A549 (cell line): ENCODE data around the gene TBC1D16. TPM values are rescaled to one million over a fixed set of nuclear protein-coding genes. Genes with fewer than 3 reads are reported as not detected.
A peak's percentile ranks its signal among the peaks of the same experiment; 100 is the strongest.

Experiments
- ATAC-seq, 2 experiments: fragments of 200-7000 bp in 1 of 2; fragments of >200 bp in 1 of 2; cut with Nextera tagmentation in 1 of 2; cut with Tn5 transposase in 1 of 2; 3 replicates each; pipeline versions ENCODE4 v1.8.0 to v1.9.1; 2018 to 2020; ENCODE audit warnings: mild to moderate bottlenecking in 1 of 2, moderate library complexity in 1 of 2
- CTCF ChIA-PET: fragments of 300-600 bp; sonication (Branson Sonifier 250); formaldehyde crosslinking; extraction: SDS; loops from one replicate; lab custom pipeline; 2021; ENCODE audit warnings: antibody characterized with exemption, inconsistent platforms; lab: Yijun Ruan, JAX
- POLR2A ChIA-PET: fragments of 350-600 bp; formaldehyde crosslinking; extraction: SDS; loops from one replicate; lab custom pipeline; 2021; ENCODE audit warnings: antibody characterized with exemption, inconsistent platforms; lab: Yijun Ruan, JAX
- DNase-seq, 2 experiments: peaks; one replicate each; pipeline versions ENCODE4 v3.0.0 to v3.0.0-alpha.2; 2011 to 2016; ENCODE audit warnings: low read depth in 1 of 2, low spot score in 1 of 2
- FAIRE-seq: peaks from 2 replicates; lab custom pipeline; 2011; peaks lifted over from hg19 to GRCh38; lab: Jason Lieb, UNC
- H3K27ac ChIP-seq, 2 experiments: fragments of >200 bp; sonication (Bioruptor Twin); formaldehyde crosslinking; 3 replicates each; pipeline ENCODE4 v1.5.1; 2016 to 2017
- H3K4me1 ChIP-seq: fragments of >200 bp; sonication (Bioruptor Twin); formaldehyde crosslinking; 3 replicates; pipeline ENCODE4 v1.6.1; 2016
- H3K4me2 ChIP-seq: fragments of >200 bp; sonication (Bioruptor Twin); formaldehyde crosslinking; 3 replicates; pipeline ENCODE4 v1.6.1; 2016
- H3K4me3 ChIP-seq: fragments of >200 bp; sonication (Bioruptor Twin); formaldehyde crosslinking; 3 replicates; pipeline ENCODE4 v1.5.1; 2016
- H3K9me3 ChIP-seq: fragments of >200 bp; sonication (Bioruptor Twin); formaldehyde crosslinking; 3 replicates; pipeline ENCODE4 v1.6.1; 2016
- CEBPB ChIP-seq, 2 experiments: fragments of >200 bp in 1 of 2; sonication (Bioruptor Twin) in 1 of 2; formaldehyde crosslinking in 1 of 2; IDR thresholded peaks; 2 replicates each; pipeline ENCODE4 v1.6.1; 2012 to 2016
- CTCF ChIP-seq: fragments of >200 bp; sonication (Bioruptor Twin); formaldehyde crosslinking; IDR thresholded peaks from 3 replicates; pipeline ENCODE4 v1.5.1; 2016
- FOXS1 ChIP-seq: fragments of 250-450 bp; sonication (Bioruptor Pico); IDR thresholded peaks from 2 replicates; pipeline ENCODE4 v1.5.0; 2020; ENCODE audit warnings: mild to moderate bottlenecking, moderate library complexity
- GATA3 ChIP-seq: IDR thresholded peaks from 2 replicates; pipeline ENCODE4 v1.6.1; 2012; ENCODE audit warnings: borderline replicate concordance
- HES2 ChIP-seq: fragments of >200 bp; sonication (Bioruptor Twin); formaldehyde crosslinking; IDR thresholded peaks from 2 replicates; pipeline ENCODE4 v1.6.1; 2016
- HMGXB4 ChIP-seq: fragments of 250-450 bp; sonication (Bioruptor Pico); IDR thresholded peaks from 2 replicates; pipeline ENCODE4 v1.5.0; 2021; ENCODE audit warnings: mild to moderate bottlenecking, moderate library complexity, borderline replicate concordance
- HOXB13 ChIP-seq: fragments of 250-450 bp; sonication (Bioruptor Pico); IDR thresholded peaks from 2 replicates; pipeline ENCODE4 v1.5.0; 2020; ENCODE audit warnings: low read depth, mild to moderate bottlenecking, moderate library complexity
- MAFK ChIP-seq: fragments of 450-650 bp; IDR thresholded peaks from 2 replicates; pipeline ENCODE4 v1.6.1; 2014; ENCODE audit not compliant: partially characterized antibody
- NR3C1 ChIP-seq: fragments of >200 bp; sonication (Bioruptor Twin); formaldehyde crosslinking; IDR thresholded peaks from 3 replicates; pipeline ENCODE4 v1.6.1; 2017
- PHF8 ChIP-seq: fragments of 200-600 bp; sonication (generic); IDR thresholded peaks from 2 replicates; pipeline ENCODE4 v1.6.1; 2016; ENCODE audit warnings: low read depth, mild to moderate bottlenecking, antibody characterized with exemption, moderate library complexity, borderline replicate concordance
- POLR2A ChIP-seq: IDR thresholded peaks from 2 replicates; pipeline ENCODE4 v1.6.1; 2012; ENCODE audit warnings: mild to moderate bottlenecking, low read length
- RCOR1 ChIP-seq: fragments of 150-350 bp; IDR thresholded peaks from 2 replicates; pipeline ENCODE4 v1.6.1; 2014; ENCODE audit warnings: antibody characterized with exemption, low read length, low read depth
- SMC3 ChIP-seq: fragments of >200 bp; sonication (Bioruptor Twin); formaldehyde crosslinking; IDR thresholded peaks from 3 replicates; pipeline ENCODE4 v1.6.1; 2018; ENCODE audit warnings: inconsistent platforms
- USF2 ChIP-seq: fragments of 450-650 bp; IDR thresholded peaks from 2 replicates; pipeline ENCODE4 v1.6.1; 2014; ENCODE audit warnings: antibody characterized with exemption
- ZFP36 ChIP-seq: fragments of 450-650 bp; IDR thresholded peaks from 2 replicates; pipeline ENCODE4 v1.6.1; 2014; ENCODE audit warnings: borderline replicate concordance; ENCODE audit not compliant: partially characterized antibody
- ZSCAN20 ChIP-seq: fragments of 250-450 bp; sonication (Bioruptor Pico); IDR thresholded peaks from 2 replicates; pipeline ENCODE4 v1.8.0; 2022; ENCODE audit warnings: mild to moderate bottlenecking, moderate library complexity
- WGBS: methylation state at CpG from one replicate; pipeline ENCODE4 v1.1.6; 2017; ENCODE audit errors: missing lambda C conversion rate; 5-methylcytosine and 5-hydroxymethylcytosine counted together
- polyA plus RNA-seq, 4 experiments: library from polyadenylated mRNA; depleted of rRNA in 3 of 4; stranded (reverse); fragments of >200 nt; fragmentation: RNase III in 1 of 4; extraction: RNeasy Plus Mini Kit Qiagen cat#74134 plus additional on column Dnase treatment in 1 of 4; gene quantifications; 2 replicates in 3 of 4; 3 replicates in 1 of 4; pipeline ENCODE4 v1.2.3, GENCODE V29; 2011 to 2017
- TF ChIP-seq, protein P1 (sequence below): fragments of 150-350 bp; IDR thresholded peaks from 2 replicates; pipeline ENCODE4 v1.6.1; 2014; ENCODE audit warnings: low read depth, mild to moderate bottlenecking, low read length

Gene TBC1D16
- polyA plus RNA-seq, 2 of the 4 experiments (the other 2 are of a cell fraction), result 8.9 to 12.5 TPM

- TF ChIP-seq CTCF, result no peak
- TF ChIP-seq GATA3, result no peak
- no peak for TF ChIP-seq HMGXB4 (CRISPR knock-in tag)
- no peak for TF ChIP-seq USF2
- TF ChIP-seq CEBPB (IDR thresholded peaks at IDR 0.05), result no peak
- no peak for TF ChIP-seq POLR2A
Observed at GRCh38 chr17:79985361-79985942, 50.2 kb downstream of the TBC1D16 start (continued).

GRCh38 chr17:79984877-79985276, 50.8 kb downstream of the TBC1D16 start:
- ChIA-PET POLR2A (interaction anchor here (1.4 kb wide), 1 partner anchor 146 kb away, joined by 3 read pairs; the partner anchor contains the start of gene CBX4), CTCF (interaction anchor here (0.6 to 6.4 kb wide), 9 partner anchors 9 to 243 kb away, joined by 3 to 40 read pairs (median 7); no protein-coding TSS in a partner anchor)
- no peak for DNase-seq
- FAIRE-seq, result no peak
- TF ChIP-seq CTCF (no peak), RCOR1 (no peak), NR3C1 (no peak)
- Histone ChIP-seq H3K9me3 (no peaks in the 10 kb centered on the region), H3K4me2 (no peak overlapping the region), H3K4me3 (no peak overlapping the region), H3K27ac (peak overlapping the region in 1 of 2 experiments; percentile 89; a peak in 4 of 6 replicates), H3K4me1 (peaks cover 45% of the 10 kb centered on the region)
- WGBS, result 83% methylated on average over 10 of the region's 10 CpGs
- no peak for ATAC-seq

DNA sequence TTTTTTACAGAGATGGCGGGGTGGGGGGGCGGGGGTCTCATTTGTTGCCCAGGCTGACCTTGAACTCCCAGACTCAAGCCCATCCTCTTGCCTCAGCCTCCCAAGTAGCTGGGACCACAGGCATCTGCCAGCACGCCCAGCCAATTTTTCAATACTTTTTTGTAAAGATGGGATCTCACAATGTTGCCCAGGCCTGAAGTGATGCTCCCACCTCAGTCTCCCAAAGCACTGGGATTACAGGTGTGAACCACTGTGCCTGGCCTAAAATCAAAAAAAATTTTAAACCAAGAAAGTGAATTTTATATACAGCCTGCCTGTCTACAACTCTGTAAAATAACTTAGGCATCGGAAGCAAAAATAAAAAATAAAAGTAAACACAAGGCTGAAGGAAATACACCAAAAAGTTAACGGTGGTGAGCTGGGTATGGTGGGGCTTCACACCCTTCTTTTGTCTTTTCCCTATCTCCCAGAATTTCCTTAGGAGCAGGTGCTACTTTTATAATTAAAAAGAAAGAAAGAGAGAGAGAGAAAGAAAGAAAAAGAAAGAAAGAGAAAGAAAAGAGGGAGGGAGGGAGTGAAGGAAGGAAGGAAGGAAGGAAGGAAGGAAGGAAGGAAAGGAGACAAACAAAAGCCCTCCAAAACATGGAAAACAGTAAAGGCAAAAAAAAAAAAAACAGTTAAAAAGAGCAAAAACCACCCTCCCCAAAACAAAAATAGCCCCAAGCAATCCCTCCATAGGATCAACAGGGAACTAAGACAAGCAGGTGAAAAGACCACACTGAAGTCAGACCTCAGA, 51.4 kb downstream of the TBC1D16 start:
- TF ChIP-seq PHF8, result no peak
- no peak for TF ChIP-seq HOXB13 (CRISPR knock-in tag)
- no peak for TF ChIP-seq SMC3
- TF ChIP-seq HES2, result no peak
- no peak for TF ChIP-seq FOXS1 (CRISPR knock-in tag)
- TF ChIP-seq MAFK, result no peak
- TF ChIP-seq ZSCAN20 (CRISPR knock-in tag), result no peak
- no peak for TF ChIP-seq NR3C1
- no peak for TF ChIP-seq ZFP36
- TF ChIP-seq, protein P1, sequence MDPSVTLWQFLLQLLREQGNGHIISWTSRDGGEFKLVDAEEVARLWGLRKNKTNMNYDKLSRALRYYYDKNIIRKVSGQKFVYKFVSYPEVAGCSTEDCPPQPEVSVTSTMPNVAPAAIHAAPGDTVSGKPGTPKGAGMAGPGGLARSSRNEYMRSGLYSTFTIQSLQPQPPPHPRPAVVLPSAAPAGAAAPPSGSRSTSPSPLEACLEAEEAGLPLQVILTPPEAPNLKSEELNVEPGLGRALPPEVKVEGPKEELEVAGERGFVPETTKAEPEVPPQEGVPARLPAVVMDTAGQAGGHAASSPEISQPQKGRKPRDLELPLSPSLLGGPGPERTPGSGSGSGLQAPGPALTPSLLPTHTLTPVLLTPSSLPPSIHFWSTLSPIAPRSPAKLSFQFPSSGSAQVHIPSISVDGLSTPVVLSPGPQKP, result no peak
- ChIA-PET CTCF (interaction anchor here (0.5 to 6.4 kb wide), 9 partner anchors 8 to 1411 kb away, joined by 3 to 40 read pairs (median 4); no protein-coding TSS in a partner anchor), POLR2A (interaction anchor here (1.4 kb wide), 1 partner anchor 145 kb away, joined by 3 read pairs; the partner anchor contains the start of gene CBX4)
- H3K4me3 ChIP-seq, result no peak overlapping the region
- H3K27ac ChIP-seq, result peak overlapping the region in 1 of 2 experiments; percentile 89; a peak in 4 of 6 replicates
- no peak for DNase-seq
- no peak for ATAC-seq
- FAIRE-seq, result no peak
- no peaks in the 10 kb centered on the region for H3K9me3 ChIP-seq
- H3K4me1 ChIP-seq, result peaks cover 40% of the 10 kb centered on the region
- 90% methylated on average over 5 of the region's 5 CpGs for WGBS
- H3K4me2 ChIP-seq, result no peak overlapping the region
